DND-41 (cell line): Measurements from ENCODE around the gene ACTG1.

ENCODE experiments used
- EZH2 ChIP-seq: IDR thresholded peaks from 3 replicates; pipeline ENCODE4 v1.6.1; 2012; ENCODE audit warnings: borderline replicate concordance, low read depth, mild to moderate bottlenecking, moderate library complexity, low read length, inconsistent platforms; ENCODE audit not compliant: severe bottlenecking
- TF ChIP-seq, protein P1 (sequence below): IDR thresholded peaks from 2 replicates; pipeline ENCODE4 v1.5.1; 2012; ENCODE audit warnings: borderline replicate concordance, low read length, moderate library complexity, mild to moderate bottlenecking; ENCODE audit not compliant: poor library complexity, severe bottlenecking; ENCODE audit errors: extremely low read depth

DNA sequence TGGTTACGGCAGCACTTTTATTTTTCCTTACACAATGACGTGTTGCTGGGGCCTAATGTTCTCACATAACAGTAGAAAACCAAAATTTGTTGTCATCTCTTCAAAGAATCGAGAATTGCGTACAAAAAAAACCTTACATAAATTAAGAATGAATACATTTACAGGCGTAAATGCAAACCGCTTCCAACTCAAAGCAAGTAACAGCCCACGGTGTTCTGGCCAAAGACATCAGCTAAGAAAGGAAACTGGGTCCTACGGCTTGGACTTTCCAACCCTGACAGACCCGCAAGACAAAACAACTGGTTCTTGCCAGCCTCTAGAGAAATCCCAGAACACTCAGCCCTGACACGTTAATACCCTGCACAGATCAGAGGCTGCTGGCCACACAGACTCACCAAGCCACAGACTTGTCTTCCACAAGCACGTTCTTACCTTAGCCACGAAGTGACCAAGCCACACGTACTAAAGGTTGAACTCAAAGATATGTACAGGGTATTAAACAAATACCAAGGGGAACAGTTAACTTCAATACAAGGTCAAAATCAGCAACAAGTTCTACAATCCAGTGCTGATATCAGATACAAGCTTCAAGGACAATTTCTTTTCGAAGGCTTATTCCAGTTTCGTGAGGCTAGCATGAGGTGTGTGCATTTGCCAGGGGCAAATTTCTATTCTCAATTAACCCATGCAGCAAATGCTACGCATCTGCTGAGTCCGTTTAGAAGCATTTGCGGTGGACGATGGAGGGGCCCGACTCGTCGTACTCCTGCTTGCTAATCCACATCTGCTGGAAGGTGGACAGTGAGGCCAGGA, 2.4 kb downstream of the ACTG1 start:
- TF ChIP-seq, protein P1, sequence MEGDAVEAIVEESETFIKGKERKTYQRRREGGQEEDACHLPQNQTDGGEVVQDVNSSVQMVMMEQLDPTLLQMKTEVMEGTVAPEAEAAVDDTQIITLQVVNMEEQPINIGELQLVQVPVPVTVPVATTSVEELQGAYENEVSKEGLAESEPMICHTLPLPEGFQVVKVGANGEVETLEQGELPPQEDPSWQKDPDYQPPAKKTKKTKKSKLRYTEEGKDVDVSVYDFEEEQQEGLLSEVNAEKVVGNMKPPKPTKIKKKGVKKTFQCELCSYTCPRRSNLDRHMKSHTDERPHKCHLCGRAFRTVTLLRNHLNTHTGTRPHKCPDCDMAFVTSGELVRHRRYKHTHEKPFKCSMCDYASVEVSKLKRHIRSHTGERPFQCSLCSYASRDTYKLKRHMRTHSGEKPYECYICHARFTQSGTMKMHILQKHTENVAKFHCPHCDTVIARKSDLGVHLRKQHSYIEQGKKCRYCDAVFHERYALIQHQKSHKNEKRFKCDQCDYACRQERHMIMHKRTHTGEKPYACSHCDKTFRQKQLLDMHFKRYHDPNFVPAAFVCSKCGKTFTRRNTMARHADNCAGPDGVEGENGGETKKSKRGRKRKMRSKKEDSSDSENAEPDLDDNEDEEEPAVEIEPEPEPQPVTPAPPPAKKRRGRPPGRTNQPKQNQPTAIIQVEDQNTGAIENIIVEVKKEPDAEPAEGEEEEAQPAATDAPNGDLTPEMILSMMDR, result no peak
- no peak for TF ChIP-seq EZH2
